ENCODE data around the gene MPPE1.

MPPE1 gene, protein sequence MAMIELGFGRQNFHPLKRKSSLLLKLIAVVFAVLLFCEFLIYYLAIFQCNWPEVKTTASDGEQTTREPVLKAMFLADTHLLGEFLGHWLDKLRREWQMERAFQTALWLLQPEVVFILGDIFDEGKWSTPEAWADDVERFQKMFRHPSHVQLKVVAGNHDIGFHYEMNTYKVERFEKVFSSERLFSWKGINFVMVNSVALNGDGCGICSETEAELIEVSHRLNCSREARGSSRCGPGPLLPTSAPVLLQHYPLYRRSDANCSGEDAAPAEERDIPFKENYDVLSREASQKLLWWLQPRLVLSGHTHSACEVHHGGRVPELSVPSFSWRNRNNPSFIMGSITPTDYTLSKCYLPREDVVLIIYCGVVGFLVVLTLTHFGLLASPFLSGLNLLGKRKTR

DNA sequence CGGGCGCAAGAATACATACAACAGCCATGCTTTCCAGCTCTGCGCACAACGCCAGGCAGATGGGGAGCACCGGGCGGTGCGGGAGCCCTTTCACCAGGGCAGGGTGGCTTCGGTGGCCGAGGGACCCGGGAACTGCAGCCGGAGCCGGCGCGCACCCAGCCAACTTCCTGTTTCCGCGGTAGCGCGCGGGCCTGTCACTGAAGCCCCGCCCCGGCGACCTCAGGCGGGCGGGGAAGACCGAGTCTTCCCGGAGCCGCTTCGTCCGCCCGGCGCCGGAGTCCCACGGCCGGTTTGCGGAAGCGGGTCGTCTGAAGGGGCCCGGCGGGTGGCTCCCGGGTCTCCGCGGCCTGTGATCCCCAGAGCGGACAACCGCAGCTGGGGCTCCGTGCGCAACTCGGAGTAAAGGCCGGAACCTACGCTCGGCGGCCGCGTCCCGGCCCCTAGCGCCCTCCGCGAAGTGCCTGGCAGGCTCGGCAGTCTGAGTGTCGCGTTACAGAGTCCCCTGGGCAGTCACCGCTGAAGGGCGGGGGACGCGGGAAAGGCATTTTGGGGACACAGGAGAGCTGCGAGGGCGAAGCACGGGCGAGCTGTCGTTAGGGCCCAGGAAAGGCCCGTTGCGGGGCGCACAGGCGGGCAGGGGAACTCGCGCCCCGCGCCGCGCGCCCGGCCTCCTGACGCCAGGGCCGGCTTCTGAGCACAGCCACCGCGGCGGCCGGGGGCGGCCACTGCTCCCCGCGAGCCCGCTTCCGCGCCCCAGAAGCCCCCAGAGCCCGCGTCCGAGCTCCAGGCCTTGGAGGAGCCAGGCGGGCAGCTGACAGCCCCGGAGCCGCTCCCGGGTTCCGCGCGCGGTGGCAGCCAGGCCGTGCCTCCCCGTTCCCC lies at the start of gene MPPE1:
Gene MPPE1, minus strand, starts transcription at position 136 of the 879 bp plus-strand sequence. CDS start 11,053 bp downstream, outside the sequence.
- peak; percentile 89 for DNase-seq

DNA sequence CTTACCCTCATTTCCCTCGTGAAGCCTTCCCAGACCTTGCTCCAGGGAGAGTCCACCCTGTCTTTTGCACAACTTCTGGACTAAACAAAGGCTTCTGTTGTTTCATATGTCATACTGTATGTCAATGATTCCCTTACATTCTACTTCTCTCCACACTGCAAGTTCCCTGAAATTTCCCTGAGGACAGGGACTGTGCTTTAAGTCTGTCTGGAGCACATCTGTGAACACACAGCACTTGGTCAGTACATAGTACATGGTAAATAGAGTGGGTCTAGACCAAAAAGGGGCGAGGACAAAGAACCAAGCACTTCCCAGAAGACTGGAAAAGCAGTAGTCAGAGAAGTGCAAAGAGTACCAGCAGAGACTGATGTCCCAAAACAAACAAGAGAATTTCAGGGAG lies 49.5 kb upstream of the MPPE1 start:
- DNase-seq: no peak

DNA sequence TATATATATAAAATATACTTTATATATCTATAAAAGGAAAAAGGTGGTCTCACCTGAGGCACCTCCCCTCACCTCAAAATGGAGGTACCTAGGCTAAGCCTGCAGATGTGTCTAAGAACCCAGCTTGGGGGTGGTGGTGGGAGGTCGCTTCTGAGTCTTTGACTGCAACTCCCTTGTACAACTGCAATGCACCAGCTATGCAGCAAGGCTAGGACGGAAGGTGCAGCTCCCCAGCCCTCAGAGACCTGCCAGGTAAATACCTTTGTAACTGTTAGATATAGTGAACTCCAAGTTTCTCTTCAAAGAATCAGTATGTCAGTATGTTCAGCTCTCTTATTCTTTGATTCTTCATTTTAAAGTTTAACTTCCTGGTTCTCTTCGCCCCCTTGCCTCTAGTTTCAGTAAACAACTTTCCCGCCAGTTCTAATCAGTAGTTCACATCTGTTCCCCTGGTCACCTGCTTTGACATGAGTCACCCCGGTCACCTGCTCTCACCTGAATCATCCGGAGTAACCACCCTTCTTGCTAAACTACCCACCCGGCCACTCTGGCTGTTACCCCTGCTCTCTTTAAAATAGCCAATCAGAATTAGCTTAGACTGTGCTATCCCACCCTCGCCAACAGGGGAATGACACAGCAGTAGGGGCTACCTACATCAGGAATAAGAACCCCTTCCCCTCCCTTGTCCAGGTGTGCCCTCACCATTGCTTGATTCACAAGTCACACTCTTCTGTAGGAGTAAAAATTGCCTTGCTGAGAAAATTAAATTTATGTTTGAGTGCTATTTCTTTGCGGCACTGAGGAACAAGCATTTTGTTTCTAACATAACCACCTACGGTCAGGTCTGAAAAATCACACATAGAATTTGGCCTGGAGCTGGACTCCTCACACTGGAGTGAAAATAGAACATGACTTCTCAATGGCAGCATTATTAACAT lies 48.5 kb upstream of the MPPE1 start:
- no peak for DNase-seq

DNA sequence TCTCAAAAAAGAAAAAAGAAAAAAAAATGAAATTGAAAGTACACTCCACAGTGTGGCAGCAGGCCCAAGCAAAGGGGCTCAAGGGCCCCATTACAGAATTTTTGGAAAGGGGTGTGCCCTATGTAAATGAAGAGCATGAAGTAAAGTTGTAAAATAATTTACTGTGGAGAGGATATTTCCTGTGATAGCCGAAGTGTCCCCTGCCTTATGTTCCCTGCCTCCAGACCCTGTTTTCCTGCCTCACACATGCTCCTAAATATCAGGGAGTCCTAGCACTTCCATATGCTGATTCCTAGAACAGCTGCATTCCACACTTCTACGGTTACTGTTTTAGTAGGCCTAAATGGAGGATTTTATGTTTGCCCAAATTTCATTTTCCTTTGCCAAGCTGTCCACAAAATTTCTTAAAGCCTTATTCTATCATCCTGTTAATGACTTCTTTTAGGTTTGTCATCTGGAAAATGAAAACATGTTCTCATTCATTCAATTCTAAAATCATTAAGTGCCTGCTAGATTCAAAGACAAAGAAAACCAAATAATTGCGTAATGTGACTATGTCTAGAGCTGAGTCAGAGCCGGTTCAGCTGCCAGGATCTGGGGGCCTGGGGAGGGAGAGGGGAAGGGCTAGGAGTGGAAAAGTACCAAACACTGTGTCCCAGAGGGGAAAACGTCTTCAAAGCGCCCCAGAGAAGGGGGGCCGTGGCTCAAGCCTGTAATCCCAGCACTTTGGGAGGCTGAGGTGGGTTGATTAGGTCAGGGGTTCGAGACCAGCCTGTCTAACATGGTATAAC lies 47.3 kb upstream of the MPPE1 start:
- DNase-seq: peak; percentile 81

DNA sequence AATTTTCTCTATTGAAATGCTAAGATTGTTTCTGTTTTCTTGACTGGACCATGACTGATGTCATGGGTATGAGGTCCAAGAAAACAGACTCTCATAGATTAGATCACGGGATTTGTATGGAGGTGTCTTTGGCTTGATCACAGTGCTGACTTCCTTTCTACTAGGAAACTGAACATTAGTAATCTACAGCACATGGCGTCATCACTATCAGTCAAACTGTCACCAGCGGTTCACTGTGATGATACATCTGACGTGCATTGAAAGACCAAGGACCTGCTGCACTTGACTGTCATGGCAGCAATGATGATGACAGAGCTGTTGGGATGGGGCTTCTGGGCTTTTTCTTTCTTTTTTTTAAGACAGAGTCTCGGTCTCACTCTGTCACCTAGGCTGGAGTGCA lies 45.0 kb upstream of the MPPE1 start:
- DNase-seq: peak; percentile 7

DNA sequence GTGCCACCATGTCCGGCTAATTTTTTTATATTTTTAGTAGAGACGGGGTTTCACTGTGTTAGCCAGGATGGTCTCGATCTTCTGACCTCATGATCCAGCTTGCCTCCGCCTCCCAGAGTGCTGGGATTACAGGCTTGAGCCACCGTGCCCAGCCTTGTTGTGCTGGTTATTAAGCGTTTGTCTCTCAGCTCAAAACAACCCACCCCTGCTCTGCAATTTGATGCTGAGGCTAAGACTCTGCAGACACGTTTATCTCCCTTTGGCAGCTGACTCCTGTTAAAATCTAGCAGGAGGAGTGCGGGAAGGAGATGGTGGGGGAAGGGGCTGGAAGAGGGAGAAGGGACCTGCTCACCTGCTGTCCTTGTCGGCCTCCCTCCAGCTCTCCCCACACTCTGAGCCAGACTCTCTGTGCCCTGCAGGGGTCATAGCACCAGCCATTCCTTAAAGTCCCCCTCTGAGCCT lies 43.3 kb upstream of the MPPE1 start:
- no peak for DNase-seq

DNA sequence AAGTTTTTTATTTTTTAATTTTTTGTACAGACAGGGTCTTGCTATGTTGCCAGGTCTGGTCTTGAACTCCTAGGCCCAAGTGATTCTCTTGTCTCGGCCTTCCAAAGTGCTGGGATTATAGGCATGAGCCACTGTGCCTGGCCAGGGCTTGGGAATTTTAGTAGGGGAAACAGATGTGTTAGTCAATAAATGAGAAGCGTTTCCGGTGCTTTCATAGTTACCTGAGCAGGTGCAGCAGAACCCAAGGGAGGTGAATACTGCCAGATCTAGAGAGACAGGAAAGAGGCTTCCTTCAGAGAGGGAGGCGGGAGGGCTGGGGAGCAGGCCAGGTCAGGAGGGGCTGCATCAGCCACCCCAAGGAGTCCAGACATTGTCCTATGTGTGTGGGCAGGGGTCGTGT lies 42.7 kb upstream of the MPPE1 start:
- DNase-seq: no peak

DNA sequence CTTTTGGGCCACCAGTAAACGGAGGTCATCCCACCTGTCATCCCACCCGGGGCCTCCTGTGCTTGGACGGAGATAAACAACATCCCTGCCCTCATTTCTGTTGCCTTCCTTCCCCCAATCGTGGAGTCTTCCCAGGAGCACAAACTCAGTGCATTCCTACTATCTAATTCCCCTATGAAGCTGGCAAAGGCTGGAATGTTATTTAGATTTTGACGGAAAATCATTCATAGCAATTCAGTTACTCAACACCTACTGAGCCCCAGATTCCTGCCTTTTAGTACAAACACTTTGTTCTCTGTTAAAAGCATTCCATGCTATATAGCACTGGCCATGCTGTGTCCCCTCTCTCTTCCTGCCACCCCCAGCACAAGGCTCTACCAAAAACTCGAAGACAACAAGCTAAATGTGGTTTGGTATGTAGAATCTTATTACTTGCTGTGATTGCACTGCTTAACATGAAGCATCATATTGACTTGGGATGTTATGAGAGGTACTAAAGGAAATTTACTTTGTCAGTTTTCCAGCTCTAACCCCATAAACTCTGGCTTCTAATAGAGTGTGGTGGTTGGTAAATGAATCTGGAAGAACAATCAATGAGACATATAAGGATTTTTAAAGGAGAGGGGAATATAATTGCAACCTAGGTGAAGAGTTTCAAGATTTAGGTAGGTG lies 40.9 kb upstream of the MPPE1 start:
- no peak for DNase-seq

DNA sequence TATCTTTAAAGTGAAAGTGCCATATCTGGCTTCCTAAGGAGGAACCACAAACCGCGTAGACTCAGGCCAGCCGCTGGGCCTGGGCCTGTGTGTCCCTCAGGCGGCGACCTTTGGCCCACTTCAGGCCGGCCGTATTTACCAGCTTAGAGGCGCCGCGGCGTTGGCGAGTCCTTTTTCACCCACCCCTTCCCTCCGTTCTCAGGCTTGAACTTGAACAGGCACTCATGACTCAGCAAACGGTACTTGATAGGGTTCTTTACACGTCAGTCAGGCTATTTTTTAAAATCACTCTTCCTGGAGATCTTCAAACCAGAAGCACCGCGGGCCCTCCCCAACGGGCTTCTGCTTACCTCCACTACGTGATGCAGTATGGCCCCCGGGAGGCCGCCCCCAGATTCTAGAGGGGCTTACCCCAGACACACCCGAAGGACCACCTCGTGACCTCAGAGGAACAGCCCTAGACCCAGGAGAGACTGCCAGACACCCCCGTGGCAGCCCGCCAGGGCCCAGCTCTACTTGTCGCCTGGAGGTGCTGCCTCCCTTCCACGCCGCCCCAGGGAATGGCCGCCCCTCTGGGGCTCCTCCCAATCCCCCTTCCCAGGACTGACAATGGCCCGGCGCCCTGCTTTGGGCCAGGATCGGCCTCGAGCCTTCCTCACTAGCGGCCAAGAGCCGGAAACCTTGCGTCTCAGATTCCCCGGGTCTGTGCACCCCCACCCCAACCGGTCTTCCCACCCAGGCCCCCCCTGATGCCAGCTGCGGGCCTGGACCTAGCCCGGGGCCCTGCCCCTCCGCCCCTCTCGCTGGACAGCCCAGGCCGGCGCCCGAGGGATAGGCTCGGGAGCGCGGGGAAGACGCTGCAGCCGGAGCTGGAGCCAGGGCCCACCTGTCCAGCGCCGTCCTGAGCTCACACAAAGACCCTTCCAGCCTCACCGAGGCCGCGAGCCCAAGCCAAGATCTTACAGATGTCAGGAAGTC lies 39.4 kb upstream of the MPPE1 start:
- DNase-seq: peak; percentile 97

DNA sequence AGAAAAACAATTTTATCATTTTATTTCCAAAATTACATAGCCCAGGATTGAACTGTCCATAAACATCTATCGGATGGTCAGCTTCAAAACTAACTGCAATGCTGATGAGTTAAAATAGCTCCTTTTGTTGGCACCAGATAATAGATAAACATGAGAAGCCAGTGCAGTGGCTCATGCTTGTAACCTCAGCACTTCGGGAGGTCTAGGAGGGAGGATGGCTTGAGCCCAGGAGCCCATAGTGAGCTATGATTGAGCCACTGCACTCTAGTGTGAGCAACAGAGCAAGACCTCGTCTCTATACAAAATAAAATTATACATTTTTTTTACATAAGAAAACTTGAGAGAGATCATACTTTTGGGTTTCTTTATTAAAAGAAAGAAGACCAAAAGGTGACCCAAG lies 38.6 kb upstream of the MPPE1 start:
- DNase-seq: peak; percentile 45

DNA sequence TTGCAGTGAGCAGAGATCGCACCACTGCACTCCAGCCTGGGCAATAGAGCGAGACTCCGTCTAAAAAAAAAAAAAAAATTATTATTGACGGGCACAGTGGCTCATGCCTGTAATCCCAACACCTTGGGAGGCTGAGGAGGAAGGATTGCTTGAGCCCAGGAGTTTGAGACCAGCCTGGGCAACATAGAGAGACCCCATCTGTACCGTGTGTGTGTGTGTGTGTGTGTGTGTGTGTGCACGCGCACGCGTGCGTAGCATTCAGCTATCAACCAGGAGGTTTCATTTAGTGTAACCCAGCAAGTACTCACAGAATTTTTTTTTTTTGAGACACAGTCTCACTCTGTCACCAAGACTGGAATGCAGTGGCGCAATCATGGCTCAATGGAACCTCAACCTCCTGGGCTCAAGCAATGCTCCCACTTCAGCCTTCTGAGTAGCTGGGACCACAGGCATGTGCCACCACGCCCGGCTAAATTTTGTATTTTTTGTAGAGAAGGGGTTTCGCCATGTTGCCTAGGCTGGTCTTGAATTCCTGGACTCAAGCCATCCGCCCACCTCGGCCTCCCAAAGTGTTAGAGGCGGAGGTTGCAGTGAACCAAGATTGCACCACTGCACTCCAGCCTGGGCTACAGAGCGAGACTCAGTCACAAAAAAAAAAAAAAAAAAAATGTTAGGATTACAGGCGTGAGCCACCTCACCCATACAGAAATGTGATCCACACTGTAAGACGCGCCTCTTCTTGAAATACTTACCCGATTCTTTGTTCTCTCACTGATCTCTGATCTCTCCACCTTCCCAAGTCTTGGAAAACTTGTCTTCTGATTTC lies 37.9 kb upstream of the MPPE1 start:
- DNase-seq: peak; percentile 86

DNA sequence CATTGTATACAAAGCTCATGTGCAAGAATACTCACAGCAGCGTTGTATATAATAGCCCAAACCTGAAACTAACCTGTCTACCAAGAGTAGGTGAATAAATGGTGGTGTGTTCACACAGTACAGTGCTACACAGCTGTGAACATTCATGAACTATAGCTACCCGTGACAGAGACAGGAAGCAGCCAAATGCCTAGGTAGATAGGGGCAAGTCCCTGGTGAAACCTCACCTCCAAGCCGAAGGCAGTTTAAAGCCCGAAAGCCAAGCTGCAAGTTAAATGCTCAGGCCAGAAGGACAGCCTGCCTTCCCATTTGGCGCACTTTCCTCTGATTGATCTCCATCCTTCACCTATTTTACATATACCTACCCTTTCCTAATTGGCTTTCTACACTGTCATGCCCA lies 36.7 kb upstream of the MPPE1 start:
- DNase-seq: no peak

DNA sequence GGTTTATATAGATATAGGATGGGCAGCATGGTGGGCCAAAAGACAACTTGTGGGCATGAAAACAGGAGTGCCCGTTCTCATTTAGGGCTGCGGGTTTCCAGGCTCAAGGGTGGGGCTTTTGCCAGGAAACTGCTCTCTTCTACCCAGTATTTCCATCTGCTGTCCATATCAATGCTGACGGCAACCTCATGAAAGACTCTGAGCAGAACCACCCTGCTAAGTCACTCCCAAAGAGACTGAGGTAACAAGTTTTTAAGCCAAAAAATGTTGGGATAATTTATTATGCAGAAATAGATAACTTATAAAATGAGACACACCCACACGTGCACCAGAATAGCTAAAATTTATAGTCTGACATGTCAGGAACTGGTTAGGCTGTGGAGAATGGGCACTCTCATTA lies 36.1 kb upstream of the MPPE1 start:
- DNase-seq: no peak

DNA sequence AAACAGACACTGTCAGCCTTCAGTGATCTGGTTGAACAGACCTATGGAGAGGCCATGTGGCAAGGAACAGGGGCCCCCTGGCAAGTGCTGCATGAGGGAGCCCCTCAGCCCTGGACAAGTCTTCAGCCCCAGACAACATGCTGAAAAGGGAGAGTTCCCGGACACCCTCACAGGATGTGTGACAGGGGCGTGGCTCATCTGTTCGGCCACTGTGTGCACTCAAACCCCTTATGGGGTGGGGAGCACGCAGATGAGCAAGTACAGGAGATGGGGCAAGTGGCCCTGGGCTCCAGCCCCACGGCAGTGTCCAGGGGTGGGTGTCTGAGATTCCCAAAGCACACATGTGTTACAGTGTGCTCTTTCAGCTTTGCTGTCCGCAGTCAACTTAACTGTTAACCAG lies 35.4 kb upstream of the MPPE1 start:
- no peak for DNase-seq

DNA sequence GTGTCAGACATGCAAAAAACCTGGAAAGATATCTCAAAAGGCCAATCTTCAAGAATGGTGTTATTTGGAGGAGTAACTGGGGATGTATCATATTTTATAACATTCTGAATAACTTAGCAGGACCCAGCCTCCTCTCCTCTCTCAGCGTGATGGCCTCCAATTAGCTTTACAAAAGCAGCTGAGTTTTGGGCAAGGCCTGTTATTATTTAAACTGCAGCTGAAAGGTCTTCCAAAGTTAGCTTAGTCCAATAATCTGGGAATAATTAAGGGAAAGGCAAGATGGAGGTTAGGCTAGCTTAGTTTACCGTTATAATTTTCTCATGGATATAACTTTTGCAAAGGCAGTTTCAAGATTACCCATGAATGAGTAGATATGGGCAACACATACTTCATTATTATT lies 32.8 kb upstream of the MPPE1 start:
- DNase-seq: no peak

DNA sequence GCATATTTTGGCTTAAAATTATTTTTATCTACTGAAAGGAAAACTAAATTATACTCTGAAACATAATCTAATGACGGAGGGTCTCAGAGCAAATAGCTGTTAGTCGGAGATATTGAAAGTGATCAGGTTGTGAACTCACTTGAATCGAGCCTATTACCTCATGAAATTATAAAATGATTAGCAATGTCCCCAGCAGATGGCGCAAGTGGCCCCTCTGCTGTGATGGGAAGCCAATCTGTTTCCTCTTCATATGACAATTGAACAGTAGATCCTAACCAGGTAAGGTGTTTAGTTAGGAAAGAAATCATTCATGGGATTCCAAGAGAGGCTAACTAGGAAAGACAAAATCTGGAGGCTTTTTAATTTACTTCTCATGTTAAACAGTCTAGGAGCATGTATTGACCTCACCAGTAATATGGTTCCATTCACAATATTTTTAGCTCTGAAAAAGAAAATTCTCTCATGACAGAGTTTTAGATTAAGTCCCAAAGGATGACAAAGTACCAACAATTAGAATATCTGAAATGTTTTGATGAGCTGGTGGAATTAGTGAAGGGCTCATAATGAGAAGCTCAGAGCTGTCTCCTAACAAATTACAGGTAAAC lies 29.9 kb upstream of the MPPE1 start:
- peak; percentile 63 for DNase-seq

DNA sequence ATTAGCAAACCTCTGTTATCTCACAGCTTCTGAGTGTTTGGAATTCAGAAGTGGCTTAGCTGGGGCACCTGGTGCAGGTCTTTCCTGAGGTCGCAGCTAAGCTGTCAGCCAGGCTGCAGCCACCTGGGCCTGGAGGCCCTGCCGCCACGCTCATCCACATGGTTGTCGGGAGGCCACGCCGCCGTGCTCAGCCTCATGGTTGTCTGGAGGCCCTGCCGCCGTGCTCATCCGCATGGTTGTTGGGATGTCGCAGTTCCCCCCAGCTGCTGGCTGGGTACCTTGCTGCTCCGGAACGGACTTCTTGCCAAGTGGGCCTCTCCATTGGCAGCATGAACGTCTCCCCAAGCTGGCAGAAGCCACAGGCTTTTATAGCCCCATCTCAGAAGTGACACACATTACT lies 24.3 kb upstream of the MPPE1 start:
- DNase-seq: no peak

DNA sequence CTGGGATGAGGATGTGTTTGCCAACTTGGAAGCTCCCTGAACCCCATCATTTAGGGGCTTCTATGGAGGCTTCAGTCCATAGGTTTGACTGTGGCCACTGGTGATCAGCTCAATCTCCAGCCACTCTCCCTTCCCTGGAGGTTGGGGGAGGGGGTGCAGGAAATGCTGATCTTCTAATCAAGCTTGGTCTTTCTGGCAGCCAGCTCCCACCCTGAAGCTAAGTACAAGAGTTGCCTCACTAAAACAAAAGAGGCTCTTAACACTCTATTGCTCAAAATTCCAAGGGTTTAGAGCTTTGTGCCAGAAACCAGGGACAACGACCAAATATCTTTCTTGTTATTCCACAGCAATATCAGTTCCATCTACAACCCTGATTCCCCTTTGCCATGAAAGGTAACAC lies 19.4 kb upstream of the MPPE1 start:
- DNase-seq: no peak
